AG04450 (cell line): ENCODE data around the gene NFAT5. TPM values are rescaled to one million over a fixed set of nuclear protein-coding genes. Genes with fewer than 3 reads are reported as not detected.

Source experiments
- CTCF ChIA-PET: fragments of 300-600, 350-600 bp; formaldehyde crosslinking; extraction: SDS; loops from one replicate; lab custom pipeline; 2022; ENCODE audit warnings: antibody characterized with exemption, inconsistent platforms; lab: Charles Lee
- POLR2A ChIA-PET: fragments of 350-600 bp; formaldehyde crosslinking; extraction: SDS; loops from one replicate; lab custom pipeline; 2021; ENCODE audit warnings: antibody characterized with exemption, inconsistent platforms; lab: Yijun Ruan, JAX
- DNase-seq: peaks from one replicate; pipeline ENCODE4 v3.0.0-alpha.2; 2011; ENCODE audit warnings: low read depth, low spot score
- H3K27ac ChIP-seq: one replicate; pipeline ENCODE4 v1.5.1; 2012; ENCODE audit warnings: low read depth, low read length, control low read depth
- H3K27me3 ChIP-seq: one replicate; pipeline ENCODE4 v1.6.0; 2012; ENCODE audit warnings: low read length; ENCODE audit not compliant: control insufficient read depth, insufficient read depth
- H3K4me3 ChIP-seq: 2 replicates; pipeline ENCODE4 v1.5.1; 2011; ENCODE audit warnings: mild to moderate bottlenecking, low read depth, low read length, control low read depth
- H3K9me3 ChIP-seq: 2 replicates; pipeline ENCODE4 v1.5.1; 2012; ENCODE audit warnings: low read length; ENCODE audit not compliant: control insufficient read depth, insufficient read depth
- CTCF ChIP-seq: IDR thresholded peaks from 2 replicates; pipeline ENCODE4 v1.5.1; 2011; ENCODE audit warnings: low read depth, low read length, control low read depth, inconsistent platforms
- polyA plus RNA-seq: library from polyadenylated mRNA; depleted of rRNA; stranded (reverse); fragments of >200 nt; gene quantifications from 2 replicates; pipeline ENCODE4 v1.2.3, GENCODE V29; 2011

Gene NFAT5
- polyA plus RNA-seq, 1 experiment = 36.9 TPM

- DNase-seq = no peak
- H3K27ac ChIP-seq = no peak overlapping the region
- H3K9me3 ChIP-seq = no peaks in the 10 kb centered on the region
- no peak overlapping the region for H3K4me3 ChIP-seq
- CTCF ChIA-PET = no interaction called here
- no peaks in the 10 kb centered on the region for H3K27me3 ChIP-seq
- POLR2A ChIA-PET = interaction anchor here (0.5 kb wide), 1 partner anchor 321 kb away, joined by 5 read pairs; no protein-coding TSS in a partner anchor
- TF ChIP-seq CTCF = no peak
Measured at GRCh38 chr16:69644790-69645189, 79.0 kb downstream of the NFAT5 start.

DNA sequence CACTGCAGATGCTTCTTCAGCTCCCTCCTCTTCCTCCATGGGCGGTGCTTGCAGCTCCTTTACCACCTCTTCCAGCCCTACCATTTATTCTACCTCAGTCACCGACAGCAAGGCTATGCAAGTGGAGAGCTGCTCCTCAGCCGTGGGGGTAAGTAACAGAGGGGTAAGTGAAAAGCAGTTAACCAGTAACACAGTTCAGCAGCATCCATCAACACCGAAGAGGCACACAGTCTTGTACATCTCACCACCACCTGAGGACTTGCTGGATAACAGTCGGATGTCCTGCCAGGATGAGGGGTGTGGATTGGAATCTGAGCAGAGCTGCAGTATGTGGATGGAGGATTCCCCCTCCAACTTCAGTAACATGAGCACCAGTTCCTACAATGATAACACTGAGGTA is 81.3 kb downstream of the NFAT5 start:
- Histone ChIP-seq H3K27me3 (no peaks in the 10 kb centered on the region), H3K9me3 (no peaks in the 10 kb centered on the region), H3K27ac (no peak overlapping the region), H3K4me3 (no peak overlapping the region)
- TF ChIP-seq CTCF = no peak
- POLR2A ChIA-PET = no interaction called here
- DNase-seq = no peak
- CTCF ChIA-PET = interaction anchor here (1.1 kb wide), 1 partner anchor 108 kb away, joined by 3 read pairs; the partner anchor contains the start of gene NOB1

DNA sequence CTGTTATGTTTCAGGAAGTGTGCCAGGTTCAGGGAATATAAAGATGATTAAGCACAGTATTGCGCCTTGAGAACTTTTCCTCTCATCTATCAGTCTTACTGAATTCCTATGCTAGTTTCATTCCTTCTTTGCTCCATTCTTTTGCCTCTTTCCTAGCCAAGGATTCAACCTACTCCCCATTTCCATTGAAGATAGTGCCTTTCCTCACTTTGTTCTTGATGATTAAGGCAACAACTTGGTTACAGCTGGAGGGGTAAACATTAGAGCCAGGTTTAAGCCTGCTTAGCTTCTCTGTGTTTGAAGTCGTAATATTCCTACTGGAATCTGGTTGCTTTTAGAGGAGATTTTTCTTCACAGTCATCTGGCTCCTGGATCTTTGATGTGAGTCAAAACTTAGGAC is 85.5 kb downstream of the NFAT5 start:
- DNase-seq = no peak
- ChIA-PET CTCF (no interaction called here), POLR2A (no interaction called here)
- TF ChIP-seq CTCF = no peak
- Histone ChIP-seq H3K9me3 (no peaks in the 10 kb centered on the region), H3K4me3 (no peak overlapping the region), H3K27me3 (no peaks in the 10 kb centered on the region), H3K27ac (no peak overlapping the region)

- H3K27me3 ChIP-seq = no peaks in the 10 kb centered on the region
- no peak overlapping the region for H3K4me3 ChIP-seq
- TF ChIP-seq CTCF = no peak
- no peaks in the 10 kb centered on the region for H3K9me3 ChIP-seq
- ChIA-PET POLR2A (no interaction called here), CTCF (interaction anchor here (1.0 kb wide), 2 partner anchors 256 to 259 kb away, joined by 4 read pairs; no protein-coding TSS in a partner anchor)
- H3K27ac ChIP-seq = no peak overlapping the region
- no peak for DNase-seq
Measured at GRCh38 chr16:69654280-69654931, 88.6 kb downstream of the NFAT5 start.

DNA sequence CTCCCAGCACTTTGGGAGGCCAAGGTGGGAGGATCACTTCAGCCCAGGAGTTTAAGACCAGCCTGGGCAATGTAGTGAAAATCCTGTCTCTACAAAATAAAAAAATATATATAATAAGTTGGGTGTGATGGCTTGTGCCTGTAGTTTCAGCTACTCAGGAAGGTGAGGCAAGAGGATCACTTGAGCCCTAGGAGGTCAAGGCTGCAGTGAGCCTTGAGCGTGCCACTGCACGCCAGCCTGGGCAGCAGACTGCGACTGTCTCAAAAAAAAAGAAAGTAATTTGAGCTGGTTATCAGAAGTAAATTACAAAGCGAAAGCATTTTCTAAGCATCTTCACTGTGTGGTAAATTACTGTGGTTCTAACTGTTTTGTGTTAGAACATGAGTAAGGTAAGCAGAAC is 94.4 kb downstream of the NFAT5 start:
- DNase-seq = no peak
- H3K27me3 ChIP-seq = no peaks in the 10 kb centered on the region
- ChIA-PET CTCF (interaction anchor here (0.6 kb wide), 1 partner anchor 263 kb away, joined by 3 read pairs; no protein-coding TSS in a partner anchor), POLR2A (no interaction called here)
- H3K4me3 ChIP-seq = no peak overlapping the region
- no peak for TF ChIP-seq CTCF
- no peaks in the 10 kb centered on the region for H3K9me3 ChIP-seq
- H3K27ac ChIP-seq = no peak overlapping the region
